ENCODE measurements around the gene CACNA1H.
A peak's percentile ranks its signal among the peaks of the same experiment; 100 is the strongest.

Gene CACNA1H

GRCh38 chr16:1122398-1122765 lies 30.5 kb upstream of the CACNA1H start:
- no peak for DNase-seq (ENCODE audit: low read depth)

DNA sequence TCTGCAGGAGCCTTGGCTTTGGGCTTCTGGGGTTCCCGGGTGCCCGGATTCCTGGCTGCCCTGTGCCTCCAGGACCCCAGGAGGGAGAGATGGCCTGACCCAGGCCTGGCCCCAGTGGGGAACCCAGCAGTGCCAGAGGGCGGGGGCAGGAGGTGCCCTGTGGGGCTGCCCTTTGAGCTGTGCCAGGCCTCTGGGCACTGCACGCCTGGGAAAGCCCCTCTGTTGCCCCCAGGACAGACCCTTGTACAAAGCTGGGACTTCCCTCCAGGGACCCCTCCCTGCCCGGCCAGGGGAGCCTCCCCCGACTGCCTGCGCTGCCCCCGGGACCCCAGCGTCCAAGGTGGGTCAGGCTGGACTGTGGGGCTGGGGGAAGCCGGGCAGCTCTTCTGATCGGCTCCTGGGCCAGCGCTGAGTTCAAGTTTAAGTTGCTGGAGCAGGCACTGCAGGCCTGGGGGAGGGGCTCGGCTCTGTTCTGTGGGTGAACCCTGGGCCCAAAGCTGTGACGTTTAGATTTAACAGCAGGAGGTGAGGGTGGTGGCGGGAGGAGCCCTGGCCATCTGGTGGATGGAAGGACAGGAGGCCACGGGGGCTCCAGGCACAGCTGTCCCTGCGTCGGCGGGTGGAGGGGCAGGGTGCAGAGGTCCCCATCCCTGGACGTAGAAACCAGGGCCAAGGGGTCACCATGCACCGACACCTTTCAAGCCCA lies 29.2 kb upstream of the CACNA1H start:
- DNase-seq (ENCODE audit: low read depth), result no peak

- DNase-seq (ENCODE audit: low read depth), result no peak
Observed at GRCh38 chr16:1124291-1124690, 28.6 kb upstream of the CACNA1H start.

- DNase-seq (ENCODE audit: low read depth), result no peak
Observed at GRCh38 chr16:1124795-1125194, 28.1 kb upstream of the CACNA1H start.

DNA sequence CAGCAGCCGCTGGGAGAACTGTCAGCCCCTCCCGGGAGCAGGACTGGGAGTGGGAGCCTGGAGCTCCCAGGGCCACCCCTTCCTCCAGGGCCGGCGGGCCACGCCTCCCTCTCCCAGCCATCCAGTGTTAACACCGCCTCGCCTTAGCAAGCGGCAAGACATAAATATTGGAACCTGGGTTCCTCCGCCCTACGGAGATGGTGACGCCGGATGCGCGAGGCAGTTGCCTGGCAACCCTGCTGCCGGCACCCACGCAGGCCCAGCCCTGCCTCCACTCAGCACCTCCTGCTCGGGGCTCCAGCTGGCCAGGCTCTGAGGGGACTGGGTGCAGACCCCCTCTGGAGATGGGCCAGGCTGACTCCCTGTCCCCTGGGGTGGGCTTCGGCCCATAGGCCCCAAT lies 27.4 kb upstream of the CACNA1H start:
- DNase-seq (ENCODE audit: low read depth), result peak; percentile 8

DNA sequence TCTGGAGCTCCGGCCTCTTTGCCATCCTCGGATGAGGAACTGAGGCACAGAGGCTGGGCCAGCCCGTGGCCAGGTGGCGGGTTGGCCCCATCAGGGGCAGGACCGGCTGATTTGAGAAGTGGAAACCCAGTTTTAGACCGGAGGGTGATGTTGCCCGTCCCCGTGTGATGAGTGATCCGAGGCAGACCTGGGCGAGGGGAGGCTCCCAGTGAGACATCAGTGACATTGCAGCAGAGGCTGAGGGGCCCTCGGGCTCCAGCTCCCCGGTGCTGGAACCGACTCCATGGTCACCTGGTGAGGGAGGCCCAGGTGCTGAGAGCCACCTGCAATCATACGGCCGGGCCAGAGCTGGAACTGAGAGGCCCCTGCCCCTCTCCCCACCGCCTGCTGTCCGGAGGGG lies 26.9 kb upstream of the CACNA1H start:
- no peak for DNase-seq (ENCODE audit: low read depth)

GRCh38 chr16:1126586-1126985 lies 26.3 kb upstream of the CACNA1H start:
- DNase-seq (ENCODE audit: low read depth), result no peak

DNA sequence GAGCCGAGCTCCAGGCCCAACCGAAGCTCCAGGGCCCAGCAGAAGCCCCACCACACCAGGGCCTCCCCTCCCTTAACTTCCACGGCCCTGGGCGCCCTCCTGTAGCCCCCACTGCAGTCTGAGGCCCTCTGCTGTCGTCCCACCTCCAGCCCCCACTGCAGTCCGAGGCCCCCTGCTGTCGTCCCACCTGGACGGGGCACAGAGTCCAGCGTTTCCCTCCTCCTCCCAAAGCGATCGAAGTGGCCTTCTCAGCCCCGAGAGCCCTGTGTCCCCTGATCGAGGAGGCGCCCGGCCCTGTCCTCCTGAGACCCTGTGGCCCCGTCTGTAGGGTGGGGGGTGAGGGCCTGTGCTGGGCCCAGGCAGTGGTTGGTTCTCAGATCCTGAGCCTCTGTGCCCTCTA lies 25.8 kb upstream of the CACNA1H start:
- DNase-seq (ENCODE audit: low read depth), result no peak

- DNase-seq (ENCODE audit: low read depth), result no peak
Observed at GRCh38 chr16:1127971-1128715, 24.8 kb upstream of the CACNA1H start.

DNA sequence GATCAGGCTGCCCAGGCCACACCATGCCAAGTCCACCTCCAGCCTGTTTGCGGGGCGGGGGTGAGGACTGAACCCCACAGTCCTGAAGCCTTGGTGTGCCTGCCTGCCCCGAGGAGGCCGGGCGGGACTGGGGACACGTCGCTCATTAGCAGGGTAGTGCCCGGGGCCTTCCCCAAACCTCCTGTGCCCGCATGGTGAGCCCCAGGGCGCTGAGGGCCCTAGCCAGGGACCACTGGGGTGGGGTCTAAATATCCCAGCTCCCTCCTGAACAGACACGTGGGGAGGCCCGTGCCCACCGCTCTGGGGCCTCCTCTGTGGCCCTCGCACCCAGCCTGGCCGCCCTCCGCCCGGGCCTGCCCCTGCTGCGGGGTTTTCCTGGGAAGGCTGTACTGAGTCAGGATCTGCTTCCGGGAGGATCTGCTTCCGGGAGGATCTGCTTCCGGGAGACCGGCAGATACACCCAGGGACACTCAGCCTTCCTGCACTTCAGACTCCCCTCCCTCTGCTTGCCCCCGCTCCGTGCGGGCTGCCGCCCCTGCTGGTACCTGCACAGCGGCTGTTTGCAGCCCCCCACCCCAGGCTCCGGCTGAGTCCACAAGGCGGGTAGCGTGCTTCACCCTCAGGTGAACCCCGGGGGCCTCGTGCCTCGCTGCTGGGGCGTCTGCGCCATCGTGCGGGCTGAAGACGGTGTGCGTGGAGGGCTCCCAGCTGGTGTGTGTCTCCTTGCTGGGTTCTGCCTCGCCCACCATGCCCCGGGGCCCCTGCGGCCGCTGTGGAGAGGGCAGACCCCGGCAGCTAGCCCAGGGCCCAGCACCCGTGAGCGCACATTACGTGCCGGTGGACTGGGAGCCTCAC lies 23.6 kb upstream of the CACNA1H start:
- no peak for DNase-seq (ENCODE audit: low read depth)

GRCh38 chr16:1130382-1130781 lies 22.5 kb upstream of the CACNA1H start:
- no peak for DNase-seq (ENCODE audit: low read depth)

- DNase-seq (ENCODE audit: low read depth), result no peak
Observed at GRCh38 chr16:1131378-1131994, 21.4 kb upstream of the CACNA1H start.

DNA sequence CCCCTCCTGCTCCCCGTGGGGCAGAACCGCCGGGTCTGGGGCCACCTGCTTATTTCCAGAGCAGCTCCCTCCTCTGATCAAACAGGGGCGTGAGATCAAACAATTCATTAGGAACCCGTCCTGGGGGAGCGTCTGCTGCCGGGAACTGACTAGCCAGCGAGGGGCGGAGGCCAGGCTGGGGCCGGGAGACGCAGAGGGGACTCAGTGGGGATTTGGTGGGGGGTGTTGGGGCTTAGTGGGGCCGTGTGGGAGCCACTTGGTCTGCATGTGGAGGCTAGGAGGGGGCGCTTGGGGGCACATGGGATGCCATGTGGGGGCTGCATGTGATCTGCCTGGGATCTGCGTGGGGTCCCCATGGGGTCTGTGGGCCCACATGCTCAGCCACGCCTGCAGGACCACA lies 20.5 kb upstream of the CACNA1H start:
- no peak for DNase-seq (ENCODE audit: low read depth)

DNA sequence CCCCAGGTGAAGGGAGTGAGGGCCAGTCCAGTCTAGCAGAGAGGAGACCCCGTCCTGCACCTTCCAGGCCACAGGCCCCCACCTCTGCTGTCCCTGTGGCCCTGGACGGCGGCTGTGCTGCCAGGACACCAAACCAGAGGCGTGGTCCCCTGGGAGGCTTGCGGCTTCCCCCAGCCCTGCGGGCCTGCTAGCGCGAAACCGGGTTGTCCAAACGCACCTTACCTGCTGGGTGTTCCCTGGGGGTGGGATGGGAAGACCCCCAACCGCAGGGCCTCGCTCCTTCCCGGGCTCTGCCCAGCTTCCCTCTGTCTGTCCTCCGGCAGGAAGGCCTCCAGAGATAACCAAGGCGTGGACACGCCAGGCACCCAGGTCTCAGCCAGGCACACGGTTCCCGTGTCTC lies 19.6 kb upstream of the CACNA1H start:
- no peak for DNase-seq (ENCODE audit: low read depth)

DNA sequence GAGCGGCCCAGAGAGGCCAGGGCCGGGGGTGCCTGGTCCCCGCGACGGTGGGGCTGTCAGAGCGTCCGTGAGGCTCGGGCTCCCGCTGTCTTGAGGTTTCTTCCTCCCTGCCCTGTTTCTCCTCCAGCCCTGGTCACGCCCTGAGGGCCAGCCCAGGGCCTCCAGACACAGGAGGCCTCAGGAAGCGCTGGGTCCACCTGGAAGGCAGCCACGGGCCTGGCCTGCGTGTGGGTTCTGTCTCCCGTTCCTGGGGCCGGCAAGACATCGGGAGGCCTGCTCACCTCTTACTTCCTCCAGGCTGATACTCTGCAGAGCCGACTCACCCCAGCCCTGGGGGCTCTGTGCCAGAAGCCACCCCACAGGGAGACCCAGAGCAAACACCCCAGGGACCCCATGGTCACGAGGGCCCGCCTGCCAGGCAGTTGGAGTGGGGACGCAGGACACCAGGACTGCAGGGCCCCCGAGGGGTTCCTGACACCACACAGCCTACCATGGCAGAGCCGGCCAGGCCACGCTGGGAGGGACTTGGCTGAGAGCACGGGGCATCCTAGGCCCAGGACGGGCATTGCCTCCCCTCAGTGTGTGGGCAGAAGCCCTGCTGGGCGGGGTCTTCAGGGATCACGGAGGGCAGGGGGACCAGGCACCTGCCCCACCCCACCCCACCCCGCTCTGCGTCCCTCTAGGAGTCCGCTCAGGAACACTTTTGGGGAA lies 18.9 kb upstream of the CACNA1H start:
- DNase-seq (ENCODE audit: low read depth), result no peak

DNA sequence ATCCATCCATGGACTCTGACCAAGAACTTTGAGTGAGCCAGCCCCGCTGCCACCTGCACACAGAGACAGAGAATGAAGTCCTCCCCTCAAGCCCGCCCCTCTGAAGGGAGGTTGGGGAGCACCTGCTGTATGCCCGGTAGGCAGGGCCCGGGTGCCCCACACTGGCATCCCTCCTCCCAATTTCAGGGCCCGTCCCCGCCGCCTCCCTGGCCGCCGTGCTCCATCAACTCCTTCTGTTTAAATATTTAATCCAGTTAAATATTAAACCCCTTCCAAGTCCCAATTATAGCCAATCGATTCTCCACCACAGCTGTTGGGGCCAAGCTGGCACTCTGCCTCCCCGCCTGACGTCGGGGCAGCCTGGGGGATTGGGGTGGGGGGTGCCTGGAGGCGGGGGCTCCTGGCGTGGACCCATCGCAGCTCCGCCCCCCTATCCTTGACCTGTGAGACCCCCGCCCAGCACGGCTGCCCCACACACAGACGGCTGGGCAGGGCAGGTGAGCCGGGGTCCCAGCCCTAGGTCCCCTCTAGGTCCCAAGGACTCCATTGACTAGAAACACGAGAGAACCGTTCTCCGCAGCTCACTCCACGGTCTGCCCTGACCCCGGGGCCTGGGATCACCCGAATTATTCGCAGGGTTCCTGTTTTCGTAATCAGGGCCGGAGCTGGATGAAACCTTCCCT lies 18.0 kb upstream of the CACNA1H start:
- DNase-seq (ENCODE audit: low read depth), result no peak

DNA sequence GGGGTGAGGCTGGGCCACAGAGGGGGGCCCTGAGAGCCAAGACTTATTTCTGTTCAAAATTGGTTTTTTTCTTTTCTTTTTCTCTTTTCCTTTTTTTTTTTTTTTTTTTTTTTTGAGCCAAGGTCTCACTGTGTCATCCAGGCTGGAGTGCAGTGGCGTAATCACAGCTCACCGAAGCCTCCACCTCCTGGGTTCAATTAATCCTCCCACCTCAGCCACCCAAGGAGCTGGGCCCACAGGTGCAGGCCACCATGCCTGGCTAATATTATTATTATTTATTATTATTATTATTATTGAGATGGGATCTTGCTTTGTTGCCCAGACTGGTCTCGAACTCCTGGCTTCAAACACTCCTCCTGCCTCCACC lies 17.5 kb upstream of the CACNA1H start:
- no peak for DNase-seq (ENCODE audit: low read depth)

DNA sequence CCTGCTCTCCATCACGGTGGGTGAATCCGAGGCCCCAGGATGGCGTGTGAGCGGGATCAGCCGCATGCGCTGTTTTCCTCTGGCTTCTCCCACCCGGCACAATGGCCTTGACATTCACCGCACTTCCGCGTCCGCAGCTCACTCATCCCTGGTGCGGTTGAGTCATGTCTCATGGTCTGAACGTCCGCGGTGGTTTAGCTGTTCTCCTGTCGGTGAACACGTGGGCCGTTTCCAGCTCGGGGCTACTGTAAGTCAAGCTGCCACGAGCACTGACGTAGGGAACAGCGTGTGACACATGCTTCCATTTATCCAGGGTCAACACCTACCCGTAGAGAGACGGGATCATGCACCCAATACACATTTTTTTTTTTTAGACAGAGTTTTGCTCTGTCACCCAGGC lies 15.3 kb upstream of the CACNA1H start:
- no peak for DNase-seq (ENCODE audit: low read depth)

DNA sequence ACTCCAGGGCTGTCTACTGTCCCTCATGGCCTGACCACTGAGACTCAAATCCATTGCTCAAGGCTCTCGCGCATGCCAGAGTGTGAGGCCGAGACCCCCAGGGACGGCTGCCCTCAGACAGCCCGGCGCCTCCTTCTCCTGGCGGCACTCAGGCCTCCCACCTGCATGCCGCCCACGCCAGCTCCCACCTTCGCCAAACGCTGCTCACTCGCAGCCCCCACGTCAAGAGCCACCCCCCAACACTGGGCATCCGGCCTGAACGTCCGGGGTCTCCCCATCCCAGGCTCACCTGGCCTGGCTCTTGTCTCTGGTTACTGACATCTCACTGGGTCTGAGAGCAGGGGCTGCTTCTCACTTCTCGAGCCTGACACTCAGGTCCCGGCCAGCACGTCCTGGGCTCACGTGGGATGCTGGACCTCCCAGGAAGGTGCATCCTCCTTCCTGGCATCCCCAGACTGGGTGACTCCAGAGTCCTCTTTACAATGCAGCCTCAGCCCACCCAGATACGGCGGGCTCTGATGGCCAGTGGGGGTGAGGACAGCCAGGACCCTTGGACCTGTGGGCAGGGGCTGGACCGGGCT lies 12.2 kb upstream of the CACNA1H start:
- DNase-seq (ENCODE audit: low read depth), result no peak

DNA sequence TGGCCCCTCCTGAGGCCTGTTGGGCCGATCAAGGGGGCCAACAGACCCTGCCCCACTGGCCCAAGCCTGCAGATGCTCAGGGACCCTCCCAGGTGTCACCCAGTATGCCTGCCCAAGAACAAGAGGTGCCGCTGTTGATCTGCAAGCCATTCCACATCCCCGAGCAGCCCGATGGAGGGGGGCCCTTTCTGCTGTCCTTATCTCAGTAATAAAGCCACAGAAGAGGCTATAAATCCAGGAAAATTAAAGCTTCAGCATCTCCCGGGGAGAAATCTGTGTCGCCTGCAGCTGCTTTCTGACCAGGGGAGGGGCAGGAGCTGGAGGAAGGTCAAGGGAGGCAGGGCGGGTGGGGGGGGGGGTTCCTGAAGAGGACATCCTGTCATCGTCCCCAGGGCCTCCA lies 11.7 kb upstream of the CACNA1H start:
- no peak for DNase-seq (ENCODE audit: low read depth)

GRCh38 chr16:1141716-1142115 lies 11.2 kb upstream of the CACNA1H start:
- DNase-seq (ENCODE audit: low read depth), result no peak

Measured in stimulated activated CD8-positive, alpha-beta memory T cell treated with anti-CD3 and anti-CD28 coated beads, Interleukin-4, amount 100 ng/mL, for 24 hours (primary cell).